GM04503 (cell line): ENCODE measurements around the gene CEP63.

ENCODE experiments used
- DNase-seq: peaks from one replicate; pipeline ENCODE4 v3.0.0-alpha.2; 2012; ENCODE audit warnings: low read depth

The CEP63 gene

DNA sequence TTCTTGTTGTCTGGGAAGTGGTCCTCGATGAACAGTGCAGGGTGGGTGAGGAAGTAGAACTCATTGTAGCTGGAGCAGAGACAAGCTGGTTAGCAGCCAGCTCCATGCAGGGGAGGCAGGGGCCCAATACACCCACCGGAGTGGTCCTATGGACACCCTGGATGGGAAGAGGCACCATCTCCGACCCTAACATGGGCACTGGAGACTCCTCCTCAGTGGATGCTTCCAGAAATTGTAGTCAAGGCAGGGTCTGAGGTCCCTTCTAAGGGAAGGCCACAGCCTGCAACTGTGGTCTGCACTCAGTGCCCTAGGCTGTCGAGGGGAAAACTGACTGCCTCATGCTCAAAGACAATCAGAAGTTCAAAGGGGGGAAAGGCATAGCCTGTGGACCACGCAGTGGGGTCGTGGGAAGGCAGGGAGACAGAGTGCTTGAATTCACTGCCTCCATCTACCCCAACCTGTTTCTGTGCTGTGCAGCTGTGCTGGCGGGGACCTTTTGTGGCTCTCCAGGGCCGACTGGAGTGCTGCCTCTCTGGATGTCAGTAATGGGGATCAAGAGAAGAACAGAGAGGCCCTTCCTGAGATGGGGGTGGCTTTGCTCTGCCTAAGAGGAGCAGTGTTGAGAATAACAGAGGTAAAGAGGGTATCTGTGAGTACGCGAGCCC lies 123.0 kb downstream of the CEP63 start:
- DNase-seq = no peak

DNA sequence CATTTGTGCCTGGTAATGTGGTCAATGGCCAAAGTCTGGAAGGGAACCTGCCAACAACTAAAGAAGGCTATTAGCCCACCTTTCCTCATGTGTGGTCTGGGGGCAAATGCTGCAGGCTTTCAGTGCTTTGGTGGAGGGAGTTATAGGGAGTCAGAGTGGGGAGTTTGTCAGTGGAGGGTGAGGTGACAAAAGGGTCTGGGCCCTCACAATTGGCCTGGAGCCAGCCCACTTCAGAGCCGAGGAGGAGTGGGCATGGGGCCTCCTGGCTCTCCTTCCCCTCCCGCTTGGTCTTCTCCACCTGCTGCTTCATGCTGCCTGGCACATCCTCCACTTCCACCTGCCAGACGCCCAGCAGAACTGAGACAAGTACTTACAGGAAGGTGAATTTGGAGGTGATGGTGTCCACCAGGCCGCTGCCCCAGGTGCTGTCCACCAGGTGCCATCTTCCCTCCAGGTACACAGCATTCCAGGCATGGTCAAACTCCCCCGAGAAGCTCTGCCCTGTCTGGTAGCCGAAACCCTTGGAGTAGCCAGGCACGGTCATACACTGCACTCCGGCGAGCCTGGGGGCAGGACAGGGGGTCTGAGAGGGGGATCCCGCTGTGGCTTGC lies 124.1 kb downstream of the CEP63 start:
- no peak for DNase-seq

DNA sequence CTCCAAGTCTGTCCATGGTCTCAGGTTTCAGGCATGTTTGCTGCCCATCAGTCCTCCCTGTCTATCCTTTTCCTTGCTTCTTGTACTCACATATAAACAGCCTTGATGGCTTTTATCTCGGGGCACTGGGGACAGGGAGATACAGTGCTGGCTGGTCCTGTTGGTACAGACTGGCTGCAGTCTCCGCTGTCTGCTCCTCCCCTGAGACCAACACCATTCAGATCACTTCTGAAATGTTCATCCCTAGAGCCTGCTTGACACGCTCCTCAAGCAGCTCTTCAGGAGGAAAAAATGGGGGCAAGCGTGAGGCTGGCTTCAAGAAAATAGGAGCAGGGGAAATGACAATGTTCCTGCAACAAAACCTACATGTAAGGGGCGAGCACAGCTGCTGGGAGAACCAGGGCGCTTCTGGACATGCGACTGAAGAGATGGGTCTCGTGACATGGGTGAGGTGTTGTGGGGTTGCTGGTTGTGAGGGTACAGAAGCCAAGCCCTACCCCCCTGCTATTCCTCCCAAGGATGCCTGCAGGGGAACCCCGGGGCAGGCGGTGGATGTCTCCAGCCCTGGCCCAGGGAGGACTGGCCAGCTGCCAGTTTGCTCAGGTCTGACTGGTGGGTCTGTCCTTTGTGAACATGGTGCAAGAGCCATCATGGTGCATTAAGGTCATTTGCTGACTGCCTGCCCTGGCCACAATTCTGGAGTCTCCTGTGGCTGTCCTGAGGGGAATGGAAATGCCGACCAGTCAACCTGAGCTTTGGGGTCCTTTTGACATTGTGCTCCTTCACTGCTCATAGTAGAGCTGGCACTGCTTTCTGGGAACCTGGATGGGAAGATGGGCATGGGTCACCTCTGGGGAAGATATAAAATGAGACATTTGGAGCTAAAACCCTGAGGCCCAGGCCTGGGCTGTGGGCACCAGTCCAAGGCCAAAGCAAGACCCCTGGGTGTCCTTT lies 124.9 kb downstream of the CEP63 start:
- DNase-seq = no peak

DNA sequence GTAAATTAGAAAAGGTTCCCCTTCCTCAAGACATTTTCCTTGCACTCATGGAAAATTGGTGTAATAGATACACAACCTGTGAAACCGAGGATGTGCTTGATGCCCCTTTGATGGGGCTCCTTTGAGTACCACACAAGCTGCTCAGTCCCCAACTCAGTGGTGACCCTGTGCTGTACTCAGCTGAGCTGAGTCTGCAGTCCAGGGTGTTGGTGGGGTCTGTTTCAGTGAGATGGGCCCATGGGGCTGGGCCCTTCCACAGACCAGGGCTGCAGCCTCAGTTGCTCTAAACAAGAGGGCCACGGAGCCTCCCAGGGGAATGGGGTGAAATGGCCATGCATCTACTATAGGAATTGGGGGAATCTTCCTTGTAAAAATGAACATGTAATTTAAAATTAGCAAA lies 125.7 kb downstream of the CEP63 start:
- no peak for DNase-seq

DNA sequence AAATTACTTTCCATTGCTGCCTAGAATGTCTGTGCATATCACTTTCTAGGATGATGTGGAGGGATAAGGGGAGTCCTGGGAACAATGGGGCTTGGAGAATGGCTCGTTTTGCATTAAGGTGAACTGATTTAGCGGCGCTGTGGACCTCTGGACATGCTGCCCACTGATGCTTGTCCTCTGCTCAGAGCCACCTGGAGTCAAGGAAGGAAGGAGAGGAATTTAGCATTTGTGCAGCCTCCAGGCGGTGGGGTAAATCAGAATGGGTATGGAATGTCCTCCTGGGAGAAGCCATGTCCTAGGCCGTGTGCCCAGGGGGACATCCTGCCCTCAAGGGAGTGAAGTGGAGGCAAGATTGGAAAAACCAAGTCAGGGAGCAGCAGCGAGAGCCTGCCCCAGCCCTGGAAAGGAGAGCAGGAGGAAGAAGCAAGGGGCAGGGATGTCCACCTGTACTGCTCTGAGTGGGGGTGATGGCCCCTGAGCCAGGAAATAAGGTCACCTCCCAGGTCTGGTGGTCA lies 127.2 kb downstream of the CEP63 start:
- DNase-seq = no peak

DNA sequence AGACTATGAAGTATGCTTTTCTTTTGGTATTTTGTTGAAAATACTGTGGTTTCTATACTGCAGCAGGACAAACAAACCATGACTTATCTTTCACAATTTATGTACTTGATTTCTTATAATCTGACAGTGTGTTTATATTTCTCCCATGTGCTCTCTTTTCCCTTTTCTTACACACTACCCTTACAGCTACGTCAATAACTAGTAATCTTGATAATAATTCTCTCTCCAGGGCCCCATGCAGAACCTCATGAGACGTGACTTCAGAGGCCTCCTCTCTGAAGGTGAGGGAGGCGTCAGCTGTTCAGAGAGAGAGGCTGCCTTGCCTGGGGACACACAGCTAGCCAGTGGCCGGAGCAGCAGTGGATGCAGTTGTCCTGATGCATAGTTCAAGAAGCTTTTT lies 129.1 kb downstream of the CEP63 start:
- no peak for DNase-seq

DNA sequence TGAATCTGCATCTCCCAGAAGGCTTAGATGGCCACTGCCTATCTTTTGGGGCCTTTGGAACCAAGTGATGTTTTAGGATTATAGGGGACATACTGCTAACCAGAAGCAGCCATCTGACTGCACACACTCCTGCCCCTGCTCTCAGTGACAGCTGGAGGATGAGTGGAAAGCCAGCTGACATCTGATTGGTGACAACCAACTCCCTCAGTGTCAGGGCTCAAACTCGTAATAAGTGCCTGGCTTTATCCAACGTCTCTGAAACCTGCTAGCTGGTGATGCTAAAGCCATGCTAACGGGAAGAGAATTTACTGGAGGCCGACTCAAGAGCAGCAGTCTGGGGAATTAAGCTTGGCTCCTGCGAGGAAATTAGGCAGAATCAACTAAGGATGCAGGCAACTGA lies 129.9 kb downstream of the CEP63 start:
- DNase-seq = no peak

DNA sequence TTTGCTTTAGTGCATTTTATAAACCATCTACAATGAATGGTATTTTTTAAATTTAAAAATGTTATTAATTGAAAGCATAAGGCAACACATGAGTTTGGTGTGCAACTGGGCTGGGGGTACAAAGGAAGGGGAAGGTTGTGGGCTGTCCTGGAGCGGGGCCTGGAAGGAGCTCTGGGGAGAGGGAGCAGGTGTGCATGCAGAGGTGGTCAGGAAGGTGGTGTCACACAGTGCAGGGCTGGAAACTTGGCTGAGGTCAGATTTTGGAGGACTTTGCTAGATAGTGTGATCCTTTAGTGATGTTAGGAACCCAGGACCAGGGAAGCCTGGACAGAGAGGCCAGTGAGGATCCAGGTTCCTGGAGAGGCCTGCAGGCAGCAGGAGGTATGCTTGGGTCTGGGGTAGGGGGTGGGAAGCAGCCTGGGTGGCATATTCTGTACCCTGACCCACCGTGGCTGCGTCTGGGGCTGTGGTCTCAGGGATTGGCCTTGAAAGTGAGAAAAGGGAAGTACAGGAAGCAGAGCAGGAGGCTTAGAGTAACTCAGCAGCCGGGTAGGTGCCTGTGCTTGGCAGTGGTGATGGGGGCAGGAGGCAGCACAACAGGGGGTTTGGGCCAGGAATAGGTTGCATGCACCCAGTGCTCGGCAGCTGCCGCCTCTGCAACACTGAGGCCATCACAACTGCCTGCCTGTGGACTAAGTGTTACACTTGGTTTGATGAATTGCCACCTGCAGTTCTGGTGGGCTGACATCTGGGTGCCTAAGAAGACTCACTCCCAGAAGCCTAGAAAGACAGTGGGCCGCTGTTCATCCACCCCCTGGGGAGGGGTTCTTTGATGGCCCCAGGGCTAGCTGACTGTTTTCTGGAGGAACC lies 132.0 kb downstream of the CEP63 start:
- no peak for DNase-seq

DNA sequence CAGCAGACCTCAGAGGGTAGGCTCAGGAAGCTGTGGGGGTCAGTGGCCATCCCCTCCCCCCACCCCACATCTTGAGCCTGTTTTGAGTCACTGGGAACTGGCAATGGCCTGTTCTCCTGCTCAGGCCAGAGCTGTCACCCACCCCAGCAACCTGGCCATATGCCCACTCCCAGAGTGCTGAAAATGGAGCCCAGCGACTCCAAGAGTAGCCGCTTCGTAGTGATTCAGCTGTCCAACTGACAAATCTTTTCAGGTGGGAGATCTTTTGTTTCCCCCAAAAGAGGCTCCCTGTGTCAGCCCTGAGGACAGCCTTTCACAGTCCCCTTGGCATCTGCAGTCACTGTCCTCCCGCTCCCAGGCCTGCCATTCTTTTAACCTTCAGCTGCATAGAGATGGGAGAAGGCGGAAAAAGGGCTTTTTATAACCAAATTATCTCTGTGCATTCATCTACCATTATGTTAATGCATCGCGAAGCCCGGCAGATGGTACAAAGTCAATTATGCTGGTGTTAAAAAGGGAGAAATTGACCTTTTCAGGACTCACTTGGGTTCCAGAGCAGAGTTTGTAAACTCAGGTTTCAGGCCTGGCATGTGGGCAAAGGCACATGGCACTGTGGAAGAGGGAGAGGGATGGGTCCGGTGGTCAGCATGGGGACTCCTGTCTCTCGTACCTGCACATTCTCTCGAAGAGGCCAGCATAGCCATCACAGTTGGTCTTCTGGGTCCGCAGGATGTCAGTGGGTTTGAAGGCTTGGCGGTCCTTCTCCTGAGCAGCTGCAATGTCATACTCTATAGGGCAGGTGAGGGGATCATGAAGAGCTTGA lies 132.8 kb downstream of the CEP63 start:
- DNase-seq = no peak

DNA sequence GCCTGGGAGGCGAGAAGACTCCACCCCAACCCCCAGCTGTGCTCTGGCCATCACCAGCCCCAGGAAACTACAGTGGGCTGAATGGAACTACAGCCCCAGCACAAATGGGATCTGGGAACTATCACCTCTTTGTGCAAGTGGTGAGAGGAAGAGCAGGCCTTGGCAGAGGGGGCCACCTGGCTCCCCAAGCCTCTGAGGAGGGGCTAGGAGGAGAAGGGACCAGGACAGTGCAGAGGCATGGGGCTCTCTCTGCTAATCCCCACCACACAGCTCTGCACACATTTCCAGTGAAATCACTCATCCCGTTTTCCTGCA lies 133.4 kb downstream of the CEP63 start:
- DNase-seq = no peak

DNA sequence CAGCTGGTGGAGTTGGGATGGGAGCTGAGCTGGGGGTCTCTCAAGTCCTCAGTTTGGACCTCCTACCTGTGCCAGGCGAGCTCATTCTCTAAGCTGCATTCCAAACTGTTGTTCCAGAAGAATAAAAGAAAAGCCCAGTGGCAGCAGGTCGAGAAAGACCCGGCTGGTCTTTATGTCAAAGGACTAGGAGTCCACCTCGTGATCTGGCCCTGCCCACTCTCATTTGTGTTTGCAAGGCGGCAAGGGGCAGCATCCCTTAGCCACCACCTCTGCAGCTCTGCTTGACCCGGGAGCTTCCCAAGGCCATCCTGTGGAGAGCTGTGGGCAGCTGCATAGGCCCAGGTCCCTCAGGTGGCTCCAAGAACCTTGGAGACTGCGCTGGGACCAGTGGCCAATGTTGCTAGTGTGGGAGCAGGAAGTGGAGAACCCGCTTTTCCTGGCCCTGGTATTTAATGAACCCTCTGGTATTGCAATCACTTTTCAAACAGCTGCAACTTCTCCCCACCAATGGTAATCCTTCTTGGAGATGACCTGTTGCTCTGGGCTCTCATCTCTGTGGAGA lies 134.1 kb downstream of the CEP63 start:
- DNase-seq = no peak

DNA sequence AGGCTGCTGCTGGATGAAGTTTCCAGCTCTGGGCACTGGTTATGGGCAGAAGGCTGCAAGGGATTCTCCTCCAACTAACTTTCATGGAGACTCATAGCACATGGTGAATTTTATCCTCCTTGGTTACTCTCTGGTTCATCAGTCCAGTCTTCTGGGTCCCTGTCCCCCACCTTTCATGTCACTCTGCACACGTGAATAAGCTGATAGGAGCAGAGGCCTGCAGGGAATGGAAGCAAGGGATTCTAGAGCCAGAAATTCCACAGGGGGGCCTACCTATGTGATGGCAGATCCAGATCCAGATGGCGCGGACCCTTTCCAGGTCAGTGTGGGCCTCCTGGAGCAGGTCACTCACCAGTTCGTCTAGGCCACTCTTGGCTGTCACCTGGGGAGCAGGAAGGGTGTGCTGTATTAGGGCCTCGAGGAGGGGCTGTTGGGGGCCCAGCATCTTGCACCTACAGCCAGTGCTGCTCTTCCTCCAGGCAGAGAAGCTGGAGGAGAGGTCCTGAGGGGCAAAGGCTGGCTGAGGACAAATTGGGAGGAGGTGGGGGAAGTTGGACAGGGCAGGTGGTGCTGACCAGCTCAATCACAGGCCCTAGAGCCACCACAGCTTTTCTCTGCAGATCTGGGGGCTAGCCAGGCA lies 134.7 kb downstream of the CEP63 start:
- DNase-seq = no peak

DNA sequence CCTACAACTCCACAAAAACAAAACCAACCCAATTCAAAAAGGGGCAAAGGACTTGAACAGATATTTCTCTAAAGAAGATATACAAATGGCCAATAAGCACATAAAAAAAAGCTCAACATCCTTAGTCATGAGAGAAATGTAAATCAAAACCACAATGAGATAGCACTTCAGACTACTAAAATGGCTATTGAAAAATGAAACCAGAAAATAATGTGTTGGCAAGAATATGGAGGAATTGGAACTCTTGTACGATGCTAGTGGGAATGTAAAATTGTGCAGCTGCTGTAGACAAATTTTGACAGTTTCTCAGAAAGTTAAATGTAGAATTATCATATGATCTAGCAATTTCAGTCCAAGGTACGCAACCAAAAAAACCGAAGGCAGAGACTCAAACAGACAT lies 136.0 kb downstream of the CEP63 start:
- DNase-seq = no peak

DNA sequence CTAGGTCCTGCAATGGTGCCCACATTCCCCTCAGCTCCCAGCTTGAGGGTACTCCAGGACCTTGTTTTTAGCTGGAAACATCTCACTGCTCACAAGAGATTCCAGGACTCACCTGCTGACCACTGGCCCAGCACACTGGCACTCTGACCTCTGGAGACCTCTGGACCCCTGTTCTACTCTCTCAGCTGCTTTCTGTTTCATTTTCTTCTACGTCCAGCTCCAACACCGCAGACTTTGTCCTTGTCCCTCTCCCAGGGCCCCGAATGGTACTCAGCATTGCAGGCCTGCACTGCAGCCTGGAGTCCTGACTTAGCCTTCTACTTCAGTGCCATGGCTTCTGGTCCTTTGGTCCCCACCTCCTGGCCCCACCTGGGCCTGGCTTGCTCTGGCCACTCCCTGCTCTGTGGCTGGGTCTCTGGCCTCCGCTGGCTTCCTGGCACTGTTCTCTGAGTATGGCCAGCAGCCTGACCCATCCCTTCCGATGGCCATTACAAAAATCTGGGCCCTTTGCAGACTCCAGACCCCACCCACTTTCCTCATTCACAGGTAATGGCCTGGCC lies 137.0 kb downstream of the CEP63 start:
- DNase-seq = no peak

DNA sequence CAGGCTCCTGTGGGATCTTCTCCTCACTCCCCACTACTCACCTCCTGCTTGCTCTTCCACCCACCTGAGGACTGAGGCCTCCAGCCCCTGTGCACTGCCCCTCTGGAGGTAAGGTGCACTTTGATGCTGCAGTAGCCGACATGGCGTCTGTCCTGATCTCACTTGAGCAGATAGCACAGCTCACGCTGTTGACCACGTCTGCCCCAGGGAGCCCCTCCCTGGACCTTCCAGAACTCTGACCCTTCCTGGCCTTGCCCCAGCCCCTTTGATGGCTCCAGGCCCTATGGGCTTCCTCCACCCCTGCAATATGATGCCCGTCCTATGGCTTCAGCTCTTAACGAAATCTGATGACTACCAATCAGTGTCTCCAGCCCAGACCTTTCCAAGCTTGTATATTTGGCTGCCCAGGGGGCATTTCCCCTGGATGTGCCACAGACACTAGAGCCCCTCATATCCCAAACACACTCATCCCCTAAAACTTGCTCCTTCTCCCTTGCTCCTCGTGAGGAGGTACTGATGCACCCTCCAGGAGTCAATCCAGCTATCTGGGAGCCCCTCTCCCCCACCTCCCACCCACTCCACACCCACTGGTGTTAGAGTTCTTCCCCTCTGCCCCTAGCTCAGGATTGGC lies 137.9 kb downstream of the CEP63 start:
- DNase-seq = no peak
